Coronary artery (tissue), 2 donors: ENCODE measurements around the gene ZNF462.
"Not testable (repeated sequence)": the region's sequence is repeated elsewhere in the genome, so short reads cannot be mapped to it uniquely, and the experiment has no call there.

Experiments
- DNase-seq: peaks from one replicate; pipeline ENCODE4 v3.0.0-alpha.2; 2017; ENCODE audit warnings: low spot score
- H3K27ac ChIP-seq, 2 donors: fragments of 200-600 bp; sonication (generic); one replicate each; pipeline ENCODE4 v1.5.1; 2016 to 2019
- H3K4me3 ChIP-seq: fragments of 200-600 bp; sonication (generic); 2 replicates; pipeline ENCODE4 v1.5.1; 2016; ENCODE audit warnings: mild to moderate bottlenecking, moderate library complexity
- CTCF ChIP-seq: fragments of 200-600 bp; sonication (generic); IDR thresholded peaks from one replicate; pipeline ENCODE4 v1.5.1; 2019; ENCODE audit warnings: antibody characterized with exemption

The ZNF462 gene

GRCh38 chr9:106829666-106830408 is 33.1 kb upstream of the ZNF462 start:
- H3K27ac ChIP-seq, result peak overlapping the region in 1 of 2 donors; percentile 1
- no peak overlapping the region for H3K4me3 ChIP-seq

GRCh38 chr9:106830527-106831150 is 32.3 kb upstream of the ZNF462 start:
- H3K27ac ChIP-seq, result peak overlapping the region in 1 of 2 donors; percentile 1
- DNase-seq, result no peak
- no peak for TF ChIP-seq CTCF
- H3K4me3 ChIP-seq, result no peak overlapping the region

More at GRCh38 chr9:106829666-106830408, 33.1 kb upstream of the ZNF462 start:
- no peak for DNase-seq
- no peak for TF ChIP-seq CTCF

GRCh38 chr9:106834888-106835287 is 28.1 kb upstream of the ZNF462 start:
- DNase-seq, result no peak
- Histone ChIP-seq H3K27ac (no peak overlapping the region), H3K4me3 (no peak overlapping the region)
- TF ChIP-seq CTCF, result no peak

GRCh38 chr9:106835840-106836239 is 27.1 kb upstream of the ZNF462 start:
- Histone ChIP-seq H3K4me3 (no peak overlapping the region), H3K27ac (no peak overlapping the region)
- TF ChIP-seq CTCF, result no peak
- no peak for DNase-seq

- Histone ChIP-seq H3K4me3 (no peak overlapping the region), H3K27ac (no peak overlapping the region)
- no peak for DNase-seq
- TF ChIP-seq CTCF, result no peak
These were observed 19.6 kb upstream of the ZNF462 start for GRCh38 chr9:106843371-106843770.

GRCh38 chr9:106846307-106846706 is 16.7 kb upstream of the ZNF462 start:
- TF ChIP-seq CTCF, result no peak
- DNase-seq, result no peak
- no peak overlapping the region for H3K27ac ChIP-seq

GRCh38 chr9:106846857-106847256 is 16.1 kb upstream of the ZNF462 start:
- no peak overlapping the region for H3K27ac ChIP-seq
- no peak for DNase-seq
- TF ChIP-seq CTCF, result no peak
- no peak overlapping the region for H3K4me3 ChIP-seq

More at GRCh38 chr9:106846307-106846706, 16.7 kb upstream of the ZNF462 start:
- no peak overlapping the region for H3K4me3 ChIP-seq

GRCh38 chr9:106851640-106852039 is 11.3 kb upstream of the ZNF462 start:
- H3K4me3 ChIP-seq, DNase-seq: not testable (repeated sequence)

More at GRCh38 chr9:106851640-106852039, 11.3 kb upstream of the ZNF462 start:
- not testable (repeated sequence) for H3K27ac ChIP-seq
